B cell (primary cell): ENCODE measurements around the gene MTLN. TPM values are rescaled to one million over a fixed set of nuclear protein-coding genes. Genes with fewer than 3 reads are reported as not detected.
"Not testable (repeated sequence)": the region's sequence is repeated elsewhere in the genome, so short reads cannot be mapped to it uniquely, and the experiment has no call there.

Experiments
- ATAC-seq: fragments of 200-7000 bp; cut with Tn5 transposase; one replicate; pipeline ENCODE4 v1.10.0; 2021; ENCODE audit warnings: low read depth, mild to moderate bottlenecking, moderate number of reproducible peaks, moderate library complexity
- CTCF ChIA-PET: fragments of 350-600 bp; sonication (Branson Sonifier 250); formaldehyde crosslinking; loops from one replicate; lab custom pipeline; 2021; ENCODE audit warnings: antibody characterized with exemption, inconsistent platforms; lab: Charles Lee
- POLR2A ChIA-PET: fragments of 350-600 bp; sonication (Branson Sonifier 250); formaldehyde crosslinking; loops from one replicate; lab custom pipeline; 2021; ENCODE audit warnings: antibody characterized with exemption; lab: Charles Lee
- DNase-seq: peaks from one replicate; pipeline ENCODE4 v3.0.0; 2013
- H2AFZ ChIP-seq: 2 replicates; pipeline ENCODE4 v1.6.1; 2012; ENCODE audit warnings: mild to moderate bottlenecking, low read depth, low read length; ENCODE audit not compliant: insufficient read depth, poor library complexity, severe bottlenecking
- H3K27ac ChIP-seq, 2 donors: 1 replicate in 1 of 2; 2 replicates in 1 of 2; pipeline ENCODE4 v1.5.1; 2012 to 2013; ENCODE audit warnings: low read length in 2 of 2, mild to moderate bottlenecking in 2 of 2, moderate library complexity in 1 of 2
- H3K27me3 ChIP-seq, 4 experiments: fragments of 200-600 bp in 1 of 4; sonication (generic) in 1 of 4; replicated peaks in 1 of 4; 1 replicate in 2 of 4; 2 replicates in 2 of 4; pipeline versions ENCODE4 v1.6.1 to v1.7.0; 2013 to 2016; ENCODE audit warnings: low read length in 3 of 4, mild to moderate bottlenecking in 2 of 4, mixed read lengths in 1 of 4, moderate library complexity in 1 of 4; ENCODE audit not compliant: insufficient read depth in 4 of 4, control insufficient read depth in 3 of 4; ENCODE audit errors: control extremely low read depth in 1 of 4
- H3K36me3 ChIP-seq, 2 experiments: replicated peaks in 1 of 2; 1 replicate in 1 of 2; 2 replicates in 1 of 2; pipeline versions ENCODE4 v1.6.1 to v1.7.1; 2013; ENCODE audit warnings: low read length in 1 of 2; ENCODE audit not compliant: insufficient read depth in 2 of 2, control insufficient read depth in 1 of 2; ENCODE audit errors: control extremely low read depth in 1 of 2, extremely low read depth in 1 of 2
- H3K4me1 ChIP-seq, 2 donors: fragments of 200-600 bp in 1 of 2; sonication (generic) in 1 of 2; 1 replicate in 1 of 2; 2 replicates in 1 of 2; pipeline versions ENCODE4 v1.5.1 to v1.6.1; 2013 to 2017; ENCODE audit warnings: low read length in 2 of 2; ENCODE audit not compliant: control insufficient read depth in 2 of 2, insufficient read depth in 2 of 2
- H3K4me2 ChIP-seq: replicated peaks from 2 replicates; pipeline ENCODE3; 2012; ENCODE audit warnings: mild to moderate bottlenecking, low read depth, low read length; ENCODE audit not compliant: poor library complexity, severe bottlenecking
- H3K4me3 ChIP-seq, 5 experiments: fragments of 200-600 bp in 1 of 5; sonication (generic) in 1 of 5; 1 replicate in 3 of 5; 2 replicates in 2 of 5; pipeline versions ENCODE4 v1.5.1 to v1.7.0; 2011 to 2016; ENCODE audit warnings: low read length in 4 of 5, mild to moderate bottlenecking in 4 of 5, low read depth in 2 of 5, control low read depth in 1 of 5, moderate library complexity in 1 of 5; ENCODE audit not compliant: insufficient read depth in 1 of 5; ENCODE audit errors: control extremely low read depth in 1 of 5, extremely low read depth in 1 of 5
- H3K79me2 ChIP-seq: fragments of 200-600 bp; sonication (generic); one replicate; pipeline ENCODE4 v1.6.0; 2016; ENCODE audit warnings: low read length; ENCODE audit not compliant: control insufficient read depth, insufficient read depth
- H3K9ac ChIP-seq: fragments of 200-600 bp; sonication (generic); 2 replicates; pipeline ENCODE4 v1.6.1; 2017; ENCODE audit warnings: mild to moderate bottlenecking, low read length, moderate library complexity
- H3K9me3 ChIP-seq, 3 donors: one replicate each; pipeline versions ENCODE4 v1.6.1 to v1.7.1; 2013; ENCODE audit warnings: low read length in 2 of 3; ENCODE audit not compliant: control insufficient read depth in 2 of 3, insufficient read depth in 1 of 3; ENCODE audit errors: control extremely low read depth in 1 of 3
- H4K20me1 ChIP-seq: 2 replicates; pipeline ENCODE4 v1.6.0; 2012; ENCODE audit warnings: mild to moderate bottlenecking, low read length; ENCODE audit not compliant: insufficient read depth, control insufficient read depth, poor library complexity, severe bottlenecking
- H3K27ac Mint-ChIP-seq: one replicate; pipeline ENCODE4 v1.8.0; 2021; ENCODE audit warnings: mixed read lengths
- H3K27me3 Mint-ChIP-seq: one replicate; pipeline ENCODE4 v1.8.0; 2021; ENCODE audit warnings: mixed read lengths
- H3K4me1 Mint-ChIP-seq: one replicate; pipeline ENCODE4 v1.8.0; 2021; ENCODE audit warnings: mixed read lengths
- H3K4me3 Mint-ChIP-seq: one replicate; pipeline ENCODE4 v1.8.0; 2021; ENCODE audit warnings: mixed read lengths
- H3K9me3 Mint-ChIP-seq: one replicate; pipeline ENCODE4 v1.8.0; 2022; ENCODE audit warnings: mixed read lengths; ENCODE audit not compliant: insufficient read depth
- WGBS: methylation state at CpG from one replicate; pipeline ENCODE4 v1.1.5; 2013; ENCODE audit warnings: missing lambda C conversion rate; ENCODE audit not compliant: insufficient coverage; 5-methylcytosine and 5-hydroxymethylcytosine counted together
- intact Hi-C: fragments of 100-400 bp; cut with micrococcal nuclease; formaldehyde crosslinking; loops from one replicate; pipeline ENCODE4 v1.10.0; 2022
- polyA plus RNA-seq: library from polyadenylated mRNA; depleted of rRNA; stranded (reverse); fragments of >200 nt; gene quantifications from 2 replicates; pipeline ENCODE4 v1.2.3, GENCODE V29; 2012
- total RNA-seq, 2 donors: library from RNA; stranded (reverse); fragments of 120-200 nt in 1 of 2; gene quantifications; 1 replicate in 1 of 2; 2 replicates in 1 of 2; pipeline versions ENCODE4 v1.2.3 to v1.2.4, GENCODE V29; 2013 to 2022

The MTLN gene
- total and polyA plus RNA-seq, 2 donors (not counting 1 experiment from before 2014, with no cell fraction given) = 23.2 to 27.2 TPM

GRCh38 chr2:110245488-110246435 is 33.4 kb upstream of the MTLN start:
- H3K36me3 ChIP-seq, H3K4me3 Mint-ChIP-seq, H4K20me1 ChIP-seq, H3K27ac ChIP-seq, POLR2A ChIA-PET, H3K4me1 ChIP-seq, H3K9ac ChIP-seq, H3K9me3 ChIP-seq, H3K4me1 Mint-ChIP-seq, DNase-seq, H3K27me3 Mint-ChIP-seq, H3K4me3 ChIP-seq, CTCF ChIA-PET, H3K27ac Mint-ChIP-seq, H3K79me2 ChIP-seq, H2AFZ ChIP-seq, H3K4me2 ChIP-seq, H3K9me3 Mint-ChIP-seq, ATAC-seq, intact Hi-C loops, H3K27me3 ChIP-seq: not testable (repeated sequence)
- WGBS = no CpG with 5 or more reads among the region's 89 CpGs

GRCh38 chr2:110243283-110243682 is 30.9 kb upstream of the MTLN start:
- DNase-seq, H3K79me2 ChIP-seq, intact Hi-C loops, H3K4me1 ChIP-seq, H3K4me3 ChIP-seq, H3K4me2 ChIP-seq, H3K27ac Mint-ChIP-seq, H3K9ac ChIP-seq, H3K4me3 Mint-ChIP-seq, H3K27me3 Mint-ChIP-seq, H3K4me1 Mint-ChIP-seq, H4K20me1 ChIP-seq, H3K27ac ChIP-seq, ATAC-seq, POLR2A ChIA-PET, H3K9me3 ChIP-seq, H3K9me3 Mint-ChIP-seq, CTCF ChIA-PET, H2AFZ ChIP-seq, H3K27me3 ChIP-seq, H3K36me3 ChIP-seq: not testable (repeated sequence)
- WGBS = no CpG with 5 or more reads among the region's 3 CpGs

- ATAC-seq, CTCF ChIA-PET, POLR2A ChIA-PET, H3K27ac Mint-ChIP-seq, H3K9ac ChIP-seq, H3K79me2 ChIP-seq, H3K27ac ChIP-seq, H3K36me3 ChIP-seq, H3K9me3 Mint-ChIP-seq, H3K4me1 Mint-ChIP-seq, intact Hi-C loops, H3K27me3 ChIP-seq, H3K4me3 ChIP-seq, H2AFZ ChIP-seq, H4K20me1 ChIP-seq, DNase-seq, H3K4me1 ChIP-seq, H3K27me3 Mint-ChIP-seq, H3K9me3 ChIP-seq, H3K4me3 Mint-ChIP-seq, H3K4me2 ChIP-seq: not testable (repeated sequence)
- no CpG with 5 or more reads among the region's 5 CpGs for WGBS
Measured at GRCh38 chr2:110234514-110234913, 22.2 kb upstream of the MTLN start.

- not testable (repeated sequence) for DNase-seq, ATAC-seq
Measured at GRCh38 chr2:110229886-110230285, 17.5 kb upstream of the MTLN start.

More at GRCh38 chr2:110229886-110230285, 17.5 kb upstream of the MTLN start:
- H3K27ac ChIP-seq, H3K4me1 ChIP-seq, POLR2A ChIA-PET, H3K4me1 Mint-ChIP-seq, H3K9me3 ChIP-seq, intact Hi-C loops, H3K27me3 ChIP-seq, H3K4me3 Mint-ChIP-seq, H3K9me3 Mint-ChIP-seq, CTCF ChIA-PET, H3K79me2 ChIP-seq, H3K4me2 ChIP-seq, H3K27ac Mint-ChIP-seq, H2AFZ ChIP-seq, H3K36me3 ChIP-seq, H4K20me1 ChIP-seq, H3K9ac ChIP-seq, H3K4me3 ChIP-seq: not testable (repeated sequence)
- peaks cover 13% of the 10 kb centered on the region for H3K27me3 Mint-ChIP-seq
- WGBS = no CpG with 5 or more reads among the region's 1 CpG
